ENCODE data around the gene NIT1. TPM values are rescaled to one million over a fixed set of nuclear protein-coding genes. Genes with fewer than 3 reads are reported as not detected.

The NIT1 gene
- total RNA-seq, 1 experiment from 2014 or later, result 39.6 TPM

DNA sequence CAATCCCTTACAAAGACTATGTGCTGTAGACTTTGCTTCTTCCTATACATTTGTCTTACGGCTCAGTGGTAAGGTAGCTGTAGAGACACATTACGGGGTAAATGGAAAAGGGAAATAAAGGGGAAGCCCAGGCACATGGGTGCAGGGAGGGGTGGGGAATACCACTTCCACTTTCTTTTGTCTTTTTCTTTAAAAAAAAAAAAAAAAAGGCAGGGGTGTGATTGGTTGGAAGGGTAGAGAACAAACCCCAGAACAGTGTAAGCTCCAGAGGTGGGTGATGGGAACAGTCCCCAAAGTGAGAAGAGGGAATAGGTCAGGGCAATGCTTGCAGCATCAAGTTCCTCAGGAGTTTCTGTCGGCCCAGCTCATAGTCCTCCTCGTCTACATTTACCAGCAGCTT lies 3.9 kb downstream of the NIT1 start:
- DNase-seq, result no peak
- H3K27ac ChIP-seq (ENCODE audit: insufficient read length, low read depth, low read length), result no peak overlapping the region
- no peak overlapping the region for H3K23ac ChIP-seq (ENCODE audit: insufficient read length, low read depth, low read length)
- H2BK120ac ChIP-seq (ENCODE audit: low read depth, low read length, poor library complexity, severe bottlenecking), result no peak overlapping the region
- H2BK15ac ChIP-seq (ENCODE audit: low read depth, low read length), result no peak overlapping the region
- no peaks in the 10 kb centered on the region for H3K79me1 ChIP-seq (ENCODE audit: insufficient read depth, low read depth, low read length, poor library complexity, severe bottlenecking)
- H3K4ac ChIP-seq (ENCODE audit: low read depth, low read length), result no peak overlapping the region
- no peak overlapping the region for H2AFZ ChIP-seq (ENCODE audit: low read length)
- no peaks in the 10 kb centered on the region for H3K9me3 ChIP-seq (ENCODE audit: control insufficient read depth, low read depth, low read length)
- no peak overlapping the region for H4K91ac ChIP-seq (ENCODE audit: insufficient read length, low read depth, low read length)
- no CpG with 5 or more reads among the region's 4 CpGs for whole genome bisulfite sequencing (ENCODE audit: extremely low coverage, insufficient read length, low lambda C conversion rate)
- H3K9ac ChIP-seq (ENCODE audit: extremely low read depth, insufficient read length, low read length), result no peak overlapping the region
- H4K20me1 ChIP-seq (ENCODE audit: control insufficient read depth, insufficient read depth, insufficient read length), result no peaks in the 10 kb centered on the region
- no peak overlapping the region for H3K56ac ChIP-seq (ENCODE audit: insufficient read length, low read depth, low read length)
- no peak overlapping the region for H2AK5ac ChIP-seq (ENCODE audit: insufficient read length, low read length)
- no peak overlapping the region for H2BK5ac ChIP-seq (ENCODE audit: insufficient read length, low read length)
- no peaks in the 10 kb centered on the region for H3K27me3 ChIP-seq (ENCODE audit: insufficient read depth, low read length)
- no peak overlapping the region for H4K5ac ChIP-seq (ENCODE audit: insufficient read length, low read depth, low read length)
- TF ChIP-seq, protein P1, sequence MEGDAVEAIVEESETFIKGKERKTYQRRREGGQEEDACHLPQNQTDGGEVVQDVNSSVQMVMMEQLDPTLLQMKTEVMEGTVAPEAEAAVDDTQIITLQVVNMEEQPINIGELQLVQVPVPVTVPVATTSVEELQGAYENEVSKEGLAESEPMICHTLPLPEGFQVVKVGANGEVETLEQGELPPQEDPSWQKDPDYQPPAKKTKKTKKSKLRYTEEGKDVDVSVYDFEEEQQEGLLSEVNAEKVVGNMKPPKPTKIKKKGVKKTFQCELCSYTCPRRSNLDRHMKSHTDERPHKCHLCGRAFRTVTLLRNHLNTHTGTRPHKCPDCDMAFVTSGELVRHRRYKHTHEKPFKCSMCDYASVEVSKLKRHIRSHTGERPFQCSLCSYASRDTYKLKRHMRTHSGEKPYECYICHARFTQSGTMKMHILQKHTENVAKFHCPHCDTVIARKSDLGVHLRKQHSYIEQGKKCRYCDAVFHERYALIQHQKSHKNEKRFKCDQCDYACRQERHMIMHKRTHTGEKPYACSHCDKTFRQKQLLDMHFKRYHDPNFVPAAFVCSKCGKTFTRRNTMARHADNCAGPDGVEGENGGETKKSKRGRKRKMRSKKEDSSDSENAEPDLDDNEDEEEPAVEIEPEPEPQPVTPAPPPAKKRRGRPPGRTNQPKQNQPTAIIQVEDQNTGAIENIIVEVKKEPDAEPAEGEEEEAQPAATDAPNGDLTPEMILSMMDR (conservative IDR thresholded peaks at IDR 0.05), result no peak
- no peak overlapping the region for H3K27ac Mint-ChIP-seq
- H3K27me3 Mint-ChIP-seq (ENCODE audit: low read depth), result no peaks in the 10 kb centered on the region
- no peak overlapping the region for H3K18ac ChIP-seq (ENCODE audit: insufficient read length, low read depth, low read length)
- H3K4me2 ChIP-seq (ENCODE audit: insufficient read depth, insufficient read length, low read length), result no peak overlapping the region
- H2BK12ac ChIP-seq (ENCODE audit: insufficient read length, low read depth, low read length), result no peak overlapping the region
- H3K79me2 ChIP-seq (ENCODE audit: insufficient read depth, low read length), result peaks cover 2% of the 10 kb centered on the region; the same call in 1 of the 2 replicates
- no peaks in the 10 kb centered on the region for H3K9me3 Mint-ChIP-seq
- H3K14ac ChIP-seq (ENCODE audit: insufficient read depth, low read length), result no peak overlapping the region
- peaks cover 5% of the 10 kb centered on the region; the same call in 1 of the 2 replicates for H3K4me1 ChIP-seq (ENCODE audit: insufficient read depth, low read length)
- H3K36me3 Mint-ChIP-seq (ENCODE audit: insufficient read depth in 1 of 3, low read depth in 3 of 3), result peaks cover 38 to 71% (median 66%) of the 10 kb centered on the region in 3 experiments; a peak in 6 of 7 replicates
- no peak overlapping the region for H3K4me3 Mint-ChIP-seq
- no peak overlapping the region for H4K8ac ChIP-seq (replicated peaks; ENCODE audit: insufficient read length, low read depth, low read length)
- H2BK20ac ChIP-seq (ENCODE audit: low read depth, low read length, poor library complexity, severe bottlenecking), result no peak overlapping the region
- no peak overlapping the region for H3T11ph ChIP-seq (ENCODE audit: low read length)
- H3K23me2 ChIP-seq (ENCODE audit: insufficient read length, low read depth, low read length, poor library complexity, severe bottlenecking), result peaks cover 9% of the 10 kb centered on the region
- peaks cover 15 to 21% of the 10 kb centered on the region in 2 experiments for H3K4me1 Mint-ChIP-seq
